Activated CD4-positive, alpha-beta T cell treated with anti-CD3 and anti-CD28 coated beads for 1 hour (primary cell): ENCODE results near the gene CASR.

Experiments
- DNase-seq: peaks from one replicate; pipeline ENCODE4 v3.0.0-alpha.2; 2020

CASR gene

DNA sequence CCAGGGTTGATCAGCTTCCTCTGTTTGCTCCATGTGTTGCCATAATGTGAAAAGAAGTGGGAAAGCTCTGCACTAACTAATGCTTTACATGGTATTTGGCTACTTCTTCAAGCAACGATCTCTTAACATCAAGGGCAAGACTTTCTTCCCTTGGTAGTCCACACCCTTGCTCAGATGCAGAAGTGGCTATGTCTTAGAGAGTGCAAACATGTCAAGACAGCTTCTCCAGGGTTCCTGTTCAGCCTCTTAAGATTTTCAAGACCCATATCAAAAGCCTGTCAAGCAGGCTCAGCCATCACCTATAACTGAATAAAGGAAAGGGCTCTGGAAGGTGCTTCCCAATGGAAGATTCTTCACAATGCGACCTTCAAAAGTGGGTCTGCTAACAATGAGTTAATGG is 76.7 kb downstream of the CASR start:
- DNase-seq, result no peak

DNA sequence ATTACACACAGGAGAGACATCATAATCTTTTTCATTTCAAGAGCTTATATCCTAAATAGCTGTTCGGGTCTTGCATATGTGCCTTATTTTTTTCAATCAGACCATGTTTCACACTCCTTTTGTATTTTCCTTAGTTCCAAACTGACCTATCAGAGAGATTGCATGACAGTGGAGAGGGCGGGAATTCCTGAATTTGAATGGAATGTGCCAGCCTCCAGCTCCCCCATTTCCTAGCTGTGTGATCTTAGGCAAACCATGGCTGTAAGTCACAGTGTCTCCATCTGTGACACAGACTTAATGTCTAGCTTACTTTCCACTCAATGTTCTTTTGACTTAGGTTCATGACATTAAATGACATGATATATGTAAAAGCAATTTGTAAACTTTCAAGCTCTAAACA is 79.6 kb downstream of the CASR start:
- no peak for DNase-seq

DNA sequence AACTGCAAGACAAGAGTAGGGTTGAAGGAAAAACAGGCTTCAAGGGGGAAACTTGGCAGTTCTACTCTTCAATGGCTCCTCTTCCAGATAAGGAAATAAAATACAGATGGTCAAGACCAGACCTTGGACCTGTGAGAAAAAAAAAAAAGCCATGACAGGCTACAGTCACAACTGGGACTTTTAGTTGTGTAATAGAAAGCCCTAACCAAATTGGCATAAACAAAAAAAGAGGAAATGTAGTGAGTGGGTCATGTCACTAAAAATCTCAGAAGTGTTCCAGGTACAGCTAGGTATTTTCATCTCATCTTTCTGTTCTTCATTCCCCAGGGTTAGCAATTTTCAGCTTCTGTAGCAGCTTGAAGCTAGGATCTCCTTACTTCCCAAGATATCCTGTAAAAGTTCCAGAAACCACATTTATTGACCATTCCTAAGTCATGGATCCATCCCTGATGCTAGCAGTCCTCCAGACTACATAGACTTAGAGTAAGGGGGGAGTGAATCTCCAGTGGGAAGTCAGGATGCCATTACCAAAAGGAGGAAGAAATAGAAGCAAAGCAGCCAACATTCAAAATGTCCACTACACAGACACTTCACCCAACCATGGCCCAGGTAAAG is 80.6 kb downstream of the CASR start:
- no peak for DNase-seq

- no peak for DNase-seq
Observed at GRCh38 chr3:122265957-122266356, 82.5 kb downstream of the CASR start.

- no peak for DNase-seq
Observed at GRCh38 chr3:122268257-122269024, 85.0 kb downstream of the CASR start.

DNA sequence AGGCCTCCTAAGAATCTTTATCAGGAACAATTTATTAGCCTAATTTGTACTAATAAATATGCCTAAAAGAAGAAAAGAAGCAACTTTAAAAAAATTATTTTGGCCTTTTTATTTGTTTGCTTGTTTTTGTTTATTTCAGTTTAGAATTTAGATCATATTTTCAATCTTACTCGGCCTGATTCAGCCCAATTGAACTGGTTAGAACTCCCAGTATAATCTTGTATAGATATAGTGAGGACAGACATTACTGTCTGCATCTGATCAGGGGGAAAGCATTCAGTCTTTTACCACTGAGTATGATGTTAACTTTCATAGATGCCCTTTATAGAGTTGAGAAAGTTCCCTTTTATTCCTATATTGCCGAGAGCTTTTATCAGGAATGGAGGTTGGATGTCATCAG is 85.6 kb downstream of the CASR start:
- DNase-seq, result no peak

GRCh38 chr3:122271246-122271898 is 87.9 kb downstream of the CASR start:
- no peak for DNase-seq

DNA sequence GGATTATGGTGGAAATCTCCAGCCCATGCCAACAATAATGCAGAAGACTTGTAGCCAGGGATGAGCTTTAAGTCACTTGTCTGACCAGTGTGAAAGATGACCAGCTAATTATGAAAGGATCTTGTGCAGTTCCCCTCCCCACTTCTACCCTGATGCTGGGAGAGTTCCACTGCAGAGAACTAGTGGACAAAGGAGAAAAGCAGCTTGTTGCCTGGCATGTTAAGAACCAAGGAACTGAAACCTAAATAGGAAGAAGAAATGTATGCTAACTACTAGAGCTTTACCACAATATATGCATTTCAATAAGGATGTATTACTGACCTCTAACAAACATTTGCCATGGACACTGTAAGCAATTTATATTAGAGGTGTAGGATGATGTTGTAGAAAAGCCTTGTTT is 89.4 kb downstream of the CASR start:
- DNase-seq, result no peak

- no peak for DNase-seq
Observed at GRCh38 chr3:122273498-122273897, 90.0 kb downstream of the CASR start.

GRCh38 chr3:122281891-122282290 is 98.4 kb downstream of the CASR start:
- no peak for DNase-seq

DNA sequence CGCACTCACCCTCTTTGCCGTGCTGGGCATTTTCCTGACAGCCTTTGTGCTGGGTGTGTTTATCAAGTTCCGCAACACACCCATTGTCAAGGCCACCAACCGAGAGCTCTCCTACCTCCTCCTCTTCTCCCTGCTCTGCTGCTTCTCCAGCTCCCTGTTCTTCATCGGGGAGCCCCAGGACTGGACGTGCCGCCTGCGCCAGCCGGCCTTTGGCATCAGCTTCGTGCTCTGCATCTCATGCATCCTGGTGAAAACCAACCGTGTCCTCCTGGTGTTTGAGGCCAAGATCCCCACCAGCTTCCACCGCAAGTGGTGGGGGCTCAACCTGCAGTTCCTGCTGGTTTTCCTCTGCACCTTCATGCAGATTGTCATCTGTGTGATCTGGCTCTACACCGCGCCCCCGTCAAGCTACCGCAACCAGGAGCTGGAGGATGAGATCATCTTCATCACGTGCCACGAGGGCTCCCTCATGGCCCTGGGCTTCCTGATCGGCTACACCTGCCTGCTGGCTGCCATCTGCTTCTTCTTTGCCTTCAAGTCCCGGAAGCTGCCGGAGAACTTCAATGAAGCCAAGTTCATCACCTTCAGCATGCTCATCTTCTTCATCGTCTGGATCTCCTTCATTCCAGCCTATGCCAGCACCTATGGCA is 100.5 kb downstream of the CASR start:
- DNase-seq, result no peak

DNA sequence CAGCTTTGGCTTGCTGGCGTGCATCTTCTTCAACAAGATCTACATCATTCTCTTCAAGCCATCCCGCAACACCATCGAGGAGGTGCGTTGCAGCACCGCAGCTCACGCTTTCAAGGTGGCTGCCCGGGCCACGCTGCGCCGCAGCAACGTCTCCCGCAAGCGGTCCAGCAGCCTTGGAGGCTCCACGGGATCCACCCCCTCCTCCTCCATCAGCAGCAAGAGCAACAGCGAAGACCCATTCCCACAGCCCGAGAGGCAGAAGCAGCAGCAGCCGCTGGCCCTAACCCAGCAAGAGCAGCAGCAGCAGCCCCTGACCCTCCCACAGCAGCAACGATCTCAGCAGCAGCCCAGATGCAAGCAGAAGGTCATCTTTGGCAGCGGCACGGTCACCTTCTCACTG is 101.0 kb downstream of the CASR start:
- no peak for DNase-seq

GRCh38 chr3:122294359-122294758 is 110.9 kb downstream of the CASR start:
- no peak for DNase-seq

GRCh38 chr3:122295266-122296062 is 112.0 kb downstream of the CASR start:
- no peak for DNase-seq

DNA sequence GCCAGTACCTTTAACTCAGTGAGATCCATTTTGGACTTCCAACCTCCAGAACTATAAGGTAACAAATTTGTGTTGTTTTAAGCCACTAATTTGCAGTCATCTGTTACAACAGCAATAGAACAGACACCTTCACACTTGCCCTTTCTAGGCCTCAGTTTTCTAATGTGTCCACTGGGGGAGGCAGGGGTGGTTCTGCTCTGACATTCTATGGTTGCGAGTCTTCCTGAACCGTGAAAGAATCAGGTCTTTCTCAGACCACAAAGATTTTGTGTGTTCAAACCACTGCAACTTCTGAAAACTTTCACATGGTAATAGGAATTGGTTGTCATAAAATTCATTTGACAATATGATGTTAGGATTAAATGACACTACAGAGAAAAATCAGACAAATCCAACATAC is 114.8 kb downstream of the CASR start:
- DNase-seq, result no peak

DNA sequence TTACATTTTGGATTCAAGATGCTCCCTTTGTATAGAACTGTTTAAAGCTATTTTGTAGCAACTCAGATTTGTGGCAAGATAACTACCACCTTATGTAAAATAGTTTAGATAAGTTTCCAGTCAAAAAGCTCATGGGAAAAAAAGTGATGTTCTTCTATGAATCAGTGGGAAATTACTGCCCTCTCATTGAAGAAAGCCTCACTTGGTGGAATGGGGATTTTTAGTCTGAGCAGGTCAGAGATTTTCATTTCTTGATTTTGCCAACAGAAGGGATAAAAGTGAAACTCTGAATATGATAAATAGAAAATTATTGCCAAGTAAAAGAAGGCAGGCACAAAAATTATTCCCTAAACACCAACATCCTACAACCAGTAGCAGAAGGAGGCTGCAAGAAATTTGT is 115.7 kb downstream of the CASR start:
- no peak for DNase-seq

DNA sequence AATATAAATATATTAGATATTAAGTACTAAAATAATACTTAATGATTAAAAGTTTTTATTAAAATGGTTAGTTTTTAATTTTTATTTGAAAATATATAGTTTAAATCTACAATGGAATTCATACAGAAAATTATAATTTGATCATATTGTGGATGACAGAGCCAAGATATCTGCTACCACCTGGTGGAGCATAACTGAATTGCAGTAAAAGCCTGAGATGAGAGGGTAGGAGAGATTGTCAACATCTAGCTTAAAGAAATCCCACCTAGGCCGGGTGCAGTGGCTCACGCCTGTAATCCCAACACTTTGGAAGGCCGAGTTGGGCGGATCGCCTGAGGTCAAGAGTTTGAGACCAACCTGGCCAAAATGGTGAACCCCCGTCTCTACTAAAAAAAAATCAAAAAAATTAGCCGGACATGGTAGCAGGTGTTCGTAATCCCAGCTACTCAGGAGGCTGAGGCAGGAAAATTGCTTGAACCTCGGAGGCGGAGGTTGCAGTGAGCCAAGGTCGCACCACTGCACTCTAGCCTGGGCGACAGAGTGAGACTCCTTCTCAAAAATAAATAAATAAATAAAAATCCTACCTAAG is 116.5 kb downstream of the CASR start:
- DNase-seq, result no peak

GRCh38 chr3:122301063-122301462 is 117.6 kb downstream of the CASR start:
- no peak for DNase-seq

DNA sequence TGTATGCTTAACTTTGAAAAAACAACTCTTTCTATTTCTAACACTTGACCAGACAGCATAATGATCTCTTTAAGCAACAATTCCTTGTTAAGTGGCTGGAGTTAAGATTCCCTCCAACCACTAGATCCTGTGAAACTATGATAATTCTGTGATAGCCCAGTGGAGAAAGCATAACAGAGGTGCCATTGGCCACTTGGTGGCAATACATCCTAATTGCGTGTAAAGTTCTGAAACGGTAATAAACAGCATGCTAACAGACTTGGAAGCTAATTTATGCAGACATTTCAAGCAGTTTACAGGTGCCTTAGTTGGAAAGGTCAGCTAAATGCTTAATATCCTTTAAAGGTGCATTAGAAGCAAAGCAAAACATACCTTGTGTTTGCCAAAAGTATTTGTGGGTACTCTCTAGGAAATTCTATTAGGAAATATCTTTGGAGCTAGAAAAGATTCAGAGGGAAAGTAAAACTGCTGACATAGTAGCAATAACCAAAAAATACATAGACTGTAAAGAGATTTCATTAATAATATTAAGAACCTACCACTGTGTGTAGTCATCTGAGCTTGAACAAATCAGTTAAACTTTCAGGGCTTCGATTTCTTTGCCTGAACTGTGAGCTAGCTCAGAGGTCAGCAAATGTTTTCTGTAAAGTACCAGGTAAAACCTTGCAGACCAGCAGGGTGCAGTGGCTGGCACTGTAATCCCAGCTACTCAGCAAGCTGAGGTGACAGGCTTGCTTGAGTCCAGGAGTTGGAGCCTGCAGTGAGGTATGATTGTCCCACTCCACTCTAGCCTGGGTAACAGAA is 122.6 kb downstream of the CASR start:
- no peak for DNase-seq

GRCh38 chr3:122306622-122306953 is 123.1 kb downstream of the CASR start:
- no peak for DNase-seq

DNA sequence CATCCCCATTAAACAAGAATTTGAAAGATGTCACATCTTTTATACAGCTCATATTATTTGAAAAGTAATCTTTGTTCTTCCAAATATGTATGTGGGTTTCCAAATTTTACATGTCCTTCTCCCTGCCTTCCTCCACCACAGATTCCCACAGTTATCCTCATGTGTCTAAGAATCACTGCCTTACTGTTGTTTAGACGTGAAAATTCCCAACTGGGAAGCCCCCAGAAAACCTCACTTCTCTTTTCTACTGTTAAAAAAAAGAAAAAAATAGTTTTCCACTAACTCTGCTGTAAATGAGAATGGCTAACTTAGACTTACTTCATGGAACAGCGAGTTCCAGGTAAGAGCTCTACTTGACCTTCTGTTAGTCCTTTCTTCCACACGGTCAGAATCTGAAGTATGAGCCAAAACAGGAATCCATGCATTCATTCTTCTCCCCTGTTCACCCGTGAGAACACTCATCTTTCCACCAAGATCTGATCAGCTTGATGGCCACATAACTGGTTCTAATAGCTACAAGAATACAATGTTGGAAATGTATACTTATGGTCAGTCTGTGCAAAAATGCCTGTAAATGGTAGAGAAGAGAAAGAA is 123.7 kb downstream of the CASR start:
- DNase-seq, result no peak
